ENCODE data around the gene TEAD1.

GRCh38 chr11:12695873-12696272 lies 21.7 kb downstream of the TEAD1 start:
- TF ChIP-seq, protein P1, sequence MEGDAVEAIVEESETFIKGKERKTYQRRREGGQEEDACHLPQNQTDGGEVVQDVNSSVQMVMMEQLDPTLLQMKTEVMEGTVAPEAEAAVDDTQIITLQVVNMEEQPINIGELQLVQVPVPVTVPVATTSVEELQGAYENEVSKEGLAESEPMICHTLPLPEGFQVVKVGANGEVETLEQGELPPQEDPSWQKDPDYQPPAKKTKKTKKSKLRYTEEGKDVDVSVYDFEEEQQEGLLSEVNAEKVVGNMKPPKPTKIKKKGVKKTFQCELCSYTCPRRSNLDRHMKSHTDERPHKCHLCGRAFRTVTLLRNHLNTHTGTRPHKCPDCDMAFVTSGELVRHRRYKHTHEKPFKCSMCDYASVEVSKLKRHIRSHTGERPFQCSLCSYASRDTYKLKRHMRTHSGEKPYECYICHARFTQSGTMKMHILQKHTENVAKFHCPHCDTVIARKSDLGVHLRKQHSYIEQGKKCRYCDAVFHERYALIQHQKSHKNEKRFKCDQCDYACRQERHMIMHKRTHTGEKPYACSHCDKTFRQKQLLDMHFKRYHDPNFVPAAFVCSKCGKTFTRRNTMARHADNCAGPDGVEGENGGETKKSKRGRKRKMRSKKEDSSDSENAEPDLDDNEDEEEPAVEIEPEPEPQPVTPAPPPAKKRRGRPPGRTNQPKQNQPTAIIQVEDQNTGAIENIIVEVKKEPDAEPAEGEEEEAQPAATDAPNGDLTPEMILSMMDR (IDR thresholded peaks at IDR 0.05), result no peak
- TF ChIP-seq EP300 (IDR thresholded peaks at IDR 0.05; ENCODE audit: low read depth), result no peak
